ENCODE measurements around the gene GOLGA1.

- no peak for TF ChIP-seq CTCF (optimal IDR thresholded peaks at IDR 0.05 in 1 of 3, IDR thresholded peaks at IDR 0.05 in 1 of 3, conservative IDR thresholded peaks at IDR 0.05 in 1 of 3; ENCODE audit: extremely low read depth in 1 of 3, insufficient read depth in 2 of 3, low read length in 3 of 3)
- no peak for TF ChIP-seq EZH2 (IDR thresholded peaks at IDR 0.05; ENCODE audit: low read length)
Observed at GRCh38 chr9:124914753-124915405, 26.0 kb downstream of the GOLGA1 start.
